Activated CD8-positive, alpha-beta memory T cell treated with anti-CD3 and anti-CD28 coated beads, Interleukin-2, amount 50 U/mL, for 24 hours (primary cell): ENCODE measurements around the gene KCNG2.

ENCODE experiments used
- DNase-seq: peaks from one replicate; pipeline ENCODE4 v3.0.0-alpha.2; 2020; ENCODE audit errors: extremely low read depth

KCNG2 gene

GRCh38 chr18:79924814-79925731 is 127.3 kb downstream of the KCNG2 start:
- no peak for DNase-seq

- DNase-seq, result no peak
These were observed 128.6 kb downstream of the KCNG2 start for GRCh38 chr18:79926306-79926705.

- no peak for DNase-seq
These were observed 129.2 kb downstream of the KCNG2 start for GRCh38 chr18:79926715-79927606.

GRCh38 chr18:79927607-79928562 is 130.1 kb downstream of the KCNG2 start:
- no peak for DNase-seq

GRCh38 chr18:79928563-79928960 is 130.8 kb downstream of the KCNG2 start:
- no peak for DNase-seq

DNA sequence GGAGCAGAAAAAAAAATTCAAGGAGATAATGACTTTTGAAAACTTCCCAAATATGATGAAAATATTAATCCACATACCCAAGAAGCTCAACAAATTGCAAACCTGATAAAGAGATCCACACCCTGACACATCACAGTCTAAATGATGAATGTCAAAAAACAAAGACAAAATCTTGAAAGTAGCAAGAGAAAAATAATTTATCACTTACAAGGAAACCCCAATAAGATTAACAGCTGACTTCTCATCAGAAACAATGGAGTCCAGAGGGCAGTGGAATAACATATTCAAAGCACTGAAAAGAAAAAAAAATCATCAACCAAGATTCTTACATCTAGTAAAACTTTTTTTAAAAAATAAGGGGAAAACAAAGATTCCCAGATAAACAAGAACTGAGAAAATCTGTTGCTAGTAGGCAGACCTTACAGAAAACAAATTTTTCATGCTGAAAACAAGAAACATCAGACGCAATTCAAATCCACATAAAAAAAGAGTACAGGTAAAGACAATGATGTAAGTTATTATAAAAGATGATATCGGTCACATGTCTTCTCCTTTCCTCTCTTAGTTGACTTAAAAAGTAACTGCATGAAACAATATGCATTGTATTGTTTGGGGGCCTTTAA is 132.4 kb downstream of the KCNG2 start:
- no peak for DNase-seq

DNA sequence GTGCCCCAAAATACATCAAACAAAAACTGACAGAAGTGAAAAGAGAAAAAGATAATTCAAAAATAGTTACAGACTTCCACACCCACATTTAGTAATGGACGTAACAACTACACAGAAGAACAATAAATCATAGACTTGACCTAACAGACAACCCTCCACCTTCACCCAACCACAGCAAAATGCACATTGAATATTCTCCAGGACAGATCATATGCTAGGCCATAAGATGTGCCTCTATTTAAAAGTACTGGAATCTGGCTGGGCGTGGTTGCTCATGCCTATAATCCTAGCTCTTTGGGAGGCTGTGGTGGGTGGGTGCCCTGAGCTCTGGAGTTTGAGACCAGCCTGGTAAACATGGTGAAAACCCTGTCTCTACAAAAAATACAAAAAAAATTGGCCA is 133.7 kb downstream of the KCNG2 start:
- no peak for DNase-seq

GRCh38 chr18:79932907-79933306 is 135.2 kb downstream of the KCNG2 start:
- no peak for DNase-seq

GRCh38 chr18:79933765-79934164 is 136.0 kb downstream of the KCNG2 start:
- DNase-seq, result no peak

GRCh38 chr18:79934311-79935097 is 136.8 kb downstream of the KCNG2 start:
- no peak for DNase-seq

GRCh38 chr18:79935098-79935480 is 137.4 kb downstream of the KCNG2 start:
- no peak for DNase-seq

DNA sequence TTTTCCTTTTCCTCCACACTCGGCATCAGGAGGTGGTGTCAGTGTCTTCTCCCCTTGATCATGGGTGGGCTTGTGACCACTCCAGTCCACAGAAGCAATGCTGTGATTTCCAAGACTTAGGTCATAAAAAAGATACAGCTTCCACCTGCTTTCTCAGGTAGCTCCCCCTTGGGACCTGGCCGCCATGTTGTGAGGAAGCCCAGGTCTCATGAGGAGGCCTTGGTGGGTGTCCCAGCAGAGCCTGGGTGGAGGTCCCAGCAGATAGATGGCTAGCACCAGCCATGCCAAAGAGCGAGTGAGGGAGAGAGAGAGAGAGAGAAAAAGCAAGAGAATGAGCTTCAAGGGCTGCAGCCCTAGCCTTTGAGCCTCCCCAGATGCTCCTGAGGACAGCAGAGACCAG is 137.8 kb downstream of the KCNG2 start:
- DNase-seq, result no peak

- no peak for DNase-seq
These were observed 138.2 kb downstream of the KCNG2 start for GRCh38 chr18:79935925-79936324.

GRCh38 chr18:79936641-79937040 is 138.9 kb downstream of the KCNG2 start:
- DNase-seq, result no peak

- no peak for DNase-seq
These were observed 139.5 kb downstream of the KCNG2 start for GRCh38 chr18:79937103-79937860.

GRCh38 chr18:79938196-79938595 is 140.5 kb downstream of the KCNG2 start:
- DNase-seq, result no peak

DNA sequence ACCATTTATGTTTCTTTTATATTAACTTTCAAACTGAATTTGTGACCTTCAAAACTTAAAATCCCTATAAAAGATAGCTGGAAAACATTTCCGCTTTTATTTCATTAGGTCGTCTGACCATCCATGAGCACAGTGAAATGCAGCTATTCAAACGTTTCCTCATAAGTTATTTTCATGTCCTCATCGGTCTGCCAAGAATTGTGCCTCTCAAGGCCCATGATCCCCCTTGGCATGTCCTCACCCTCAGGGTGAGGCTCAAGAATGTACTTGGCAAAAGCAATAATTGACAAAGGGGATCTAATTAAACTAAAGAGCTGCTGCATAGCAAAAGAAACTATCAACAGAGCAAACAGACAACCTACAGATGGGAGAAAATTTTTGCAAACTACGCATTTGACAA is 141.4 kb downstream of the KCNG2 start:
- no peak for DNase-seq

DNA sequence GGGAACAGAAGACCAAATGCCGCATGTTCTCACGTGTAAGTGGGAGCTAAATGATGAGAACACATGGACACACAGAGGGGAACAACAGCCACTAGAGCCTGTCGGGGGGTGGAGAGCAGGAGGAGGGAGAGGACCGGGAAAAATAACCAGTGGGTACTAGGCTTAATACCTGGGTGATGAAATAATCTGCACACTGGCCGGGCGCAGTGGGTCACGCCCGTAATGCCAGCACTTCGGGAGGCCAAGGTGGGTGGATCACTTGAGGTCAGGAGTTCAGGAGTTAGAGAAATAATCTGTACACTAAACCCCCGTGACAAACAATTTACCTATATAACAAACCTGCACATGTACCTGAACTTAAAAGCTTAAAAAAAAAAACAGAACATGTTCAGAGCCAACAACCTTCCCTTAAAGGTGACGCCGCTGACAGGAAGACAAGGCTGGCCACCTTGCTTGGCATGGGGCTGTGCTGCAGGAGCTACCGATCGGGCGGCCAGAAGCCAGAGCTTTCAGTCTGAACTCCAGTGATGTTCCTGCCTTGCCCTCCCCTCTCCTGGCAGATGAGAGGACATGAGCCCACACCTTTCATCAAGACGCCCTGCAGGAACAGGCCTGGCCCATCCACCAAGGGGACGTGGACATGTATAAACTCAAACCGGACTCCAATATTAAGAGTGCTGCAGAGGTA is 142.5 kb downstream of the KCNG2 start:
- no peak for DNase-seq
